ENCODE measurements around the gene SLC6A19. TPM values are rescaled to one million over a fixed set of nuclear protein-coding genes. Genes with fewer than 3 reads are reported as not detected.

Gene SLC6A19
- total and polyA plus RNA-seq, 9 of the 15 experiments (the other 6 are each of a cell fraction or from before 2014, with no cell fraction given): 0.03 to 1.6 (median 0.59) TPM

- no peaks in the 10 kb centered on the region; the same call in 2 of the 3 replicates for H3K79me2 ChIP-seq (ENCODE audit: control insufficient read depth, insufficient read depth, low read length)
- peak overlapping the region; percentile 59 for H3K4me2 ChIP-seq (ENCODE audit: insufficient read depth, low read length)
- no peaks in the 10 kb centered on the region; the same call in 1 of the 2 replicates for H3K9me3 ChIP-seq (replicated peaks; ENCODE audit: control insufficient read depth, insufficient read depth, low read depth, low read length)
- DNase-seq (ENCODE audit: extremely low read depth in 1 of 4, low spot score in 3 of 4) (peak in 2 of 4 experiments; percentile 58 to 59), FAIRE-seq (no peak), ATAC-seq (peak; percentile 5)
- no peak overlapping the region for H3K4me3 ChIP-seq
- BruUV-seq (replicated peaks): no TSS peak
- whole genome bisulfite sequencing (ENCODE audit: insufficient coverage, low coverage, missing lambda C conversion rate): 45% methylated on average over 28 of the region's 28 CpGs
- ChIA-PET POLR2A (interaction anchor here (0.5 to 1.4 kb wide), 7 partner anchors 8 to 133 kb away, joined by 3 to 6 read pairs (median 3); no protein-coding TSS in a partner anchor), CTCF (ENCODE audit: low intra/inter-chr PET ratio) (no interaction called here)
- H2AFZ ChIP-seq (ENCODE audit: low read depth, low read length): peak overlapping the region; percentile 57
- H3K9me1 ChIP-seq (ENCODE audit: control insufficient read depth, insufficient read depth, low read length): no peaks in the 10 kb centered on the region
- intact Hi-C loops (cut with micrococcal nuclease) (no loop called here), in situ Hi-C loops (cut with MboI) (no loop called here)
- H3K36me3 ChIP-seq (ENCODE audit: control insufficient read depth, insufficient read depth, low read length): no peaks in the 10 kb centered on the region
- H3K27ac ChIP-seq (ENCODE audit: extremely low read depth, low read depth, low read length): peak overlapping the region; percentile 75
- H3K4me1 ChIP-seq (replicated peaks in 1 of 2; ENCODE audit: control insufficient read depth in 2 of 2, insufficient read depth in 2 of 2, low read length in 2 of 2): peaks cover 45 to 83% of the 10 kb centered on the region in 2 experiments
- peaks cover 0 to 2% of the 10 kb centered on the region in 2 experiments; a peak in 2 of 5 replicates for H3K27me3 ChIP-seq (ENCODE audit: control insufficient read depth in 2 of 2, insufficient read depth in 2 of 2, low read length in 2 of 2)
- peak overlapping the region; percentile 57 to 80 for H3K9ac ChIP-seq (ENCODE audit: insufficient read depth in 1 of 2, low read depth in 2 of 2, low read length in 2 of 2)
- no peaks in the 10 kb centered on the region for H4K20me1 ChIP-seq (replicated peaks; ENCODE audit: control insufficient read depth, insufficient read depth, low read length)
- TF ChIP-seq ZNF395 (CRISPR knock-in tag; IDR thresholded peaks at IDR 0.05): 0 out of 2 replicates have a peak, but pooled peaks have one; percentile 5
- 0 out of 2 replicates have a peak, but pooled peaks have one; percentile 11 for TF ChIP-seq ZNF311 (CRISPR knock-in tag; IDR thresholded peaks at IDR 0.05)
- 0 out of 2 replicates have a peak, but pooled peaks have one; percentile 4 for TF ChIP-seq ETS1 (conservative IDR thresholded peaks at IDR 0.05; ENCODE audit: control insufficient read depth, low read depth, low read length)
- 0 out of 2 replicates have a peak, but pooled peaks have one; percentile 21 for TF ChIP-seq NFXL1 (CRISPR knock-in tag; IDR thresholded peaks at IDR 0.05)
- 0 out of 2 replicates have a peak, but pooled peaks have one; percentile 14 for TF ChIP-seq ZBTB9 (CRISPR knock-in tag; IDR thresholded peaks at IDR 0.05)
- 0 out of 2 replicates have a peak, but pooled peaks have one; percentile 5 for TF ChIP-seq ZNF589 (CRISPR knock-in tag; IDR thresholded peaks at IDR 0.05; ENCODE audit: low read depth)
- 0 out of 2 replicates have a peak, but pooled peaks have one; percentile 25 for TF ChIP-seq FOXO4 (CRISPR knock-in tag; IDR thresholded peaks at IDR 0.05)
- TF ChIP-seq MYC (IDR thresholded peaks at IDR 0.05; ENCODE audit: low read depth, low read length): no peak
- peak; percentile 2; the same call in 1 of the 2 replicates for TF ChIP-seq MYC (CRISPR knock-in tag; IDR thresholded peaks at IDR 0.05; ENCODE audit: borderline replicate concordance, low read depth)
- TF ChIP-seq SMAD3 (CRISPR knock-in tag; conservative IDR thresholded peaks at IDR 0.05): no peak
- no peak for TF ChIP-seq ZBTB33 (CRISPR knock-in tag; IDR thresholded peaks at IDR 0.05)
These were observed 684 bp upstream of the SLC6A19 start for GRCh38 chr5:1200495-1201326.

All from K562 (cell line).